Hindlimb muscle (tissue), 1 donor: Measurements from ENCODE around the gene TCERG1L. TPM values are rescaled to one million over a fixed set of nuclear protein-coding genes. Genes with fewer than 3 reads are reported as not detected.
"Not testable (repeated sequence)": the region's sequence is repeated elsewhere in the genome, so short reads cannot be mapped to it uniquely, and the experiment has no call there.

Source experiments
- DNase-seq: peaks from one replicate; pipeline ENCODE4 v3.0.0-alpha.2; 2013
- polyA plus RNA-seq: library from polyadenylated mRNA; unstranded; fragments of 120-200 nt; gene quantifications from one replicate; pipeline ENCODE4 v1.2.1, GENCODE V29; 2013; ENCODE audit not compliant: insufficient read length

The TCERG1L gene
- polyA plus RNA-seq, 1 donor = 0.36 TPM

DNA sequence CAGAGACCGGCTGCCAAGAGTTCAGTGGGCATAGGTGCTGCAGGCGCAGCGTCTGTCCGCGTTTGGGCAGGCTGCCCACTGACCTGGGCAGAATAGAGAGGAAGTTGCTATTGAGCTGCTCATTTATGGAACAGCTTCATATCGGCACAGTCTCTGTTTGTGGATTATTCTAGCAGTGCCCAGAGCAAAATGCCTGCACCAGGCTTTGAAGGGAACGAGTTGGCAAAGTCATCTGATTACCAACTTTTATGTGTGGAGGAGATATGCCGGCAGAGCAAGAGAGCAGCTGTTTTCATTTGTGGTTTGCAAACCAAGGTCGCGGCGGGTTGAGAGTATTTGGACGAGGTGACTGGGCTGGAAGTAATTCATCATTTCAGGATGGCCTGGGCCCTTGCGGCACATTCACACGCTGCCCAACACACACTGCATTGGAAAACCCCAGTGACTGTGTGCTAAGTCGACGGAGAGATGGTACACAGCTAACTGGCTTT lies 228.5 kb downstream of the TCERG1L start:
- no peak for DNase-seq

DNA sequence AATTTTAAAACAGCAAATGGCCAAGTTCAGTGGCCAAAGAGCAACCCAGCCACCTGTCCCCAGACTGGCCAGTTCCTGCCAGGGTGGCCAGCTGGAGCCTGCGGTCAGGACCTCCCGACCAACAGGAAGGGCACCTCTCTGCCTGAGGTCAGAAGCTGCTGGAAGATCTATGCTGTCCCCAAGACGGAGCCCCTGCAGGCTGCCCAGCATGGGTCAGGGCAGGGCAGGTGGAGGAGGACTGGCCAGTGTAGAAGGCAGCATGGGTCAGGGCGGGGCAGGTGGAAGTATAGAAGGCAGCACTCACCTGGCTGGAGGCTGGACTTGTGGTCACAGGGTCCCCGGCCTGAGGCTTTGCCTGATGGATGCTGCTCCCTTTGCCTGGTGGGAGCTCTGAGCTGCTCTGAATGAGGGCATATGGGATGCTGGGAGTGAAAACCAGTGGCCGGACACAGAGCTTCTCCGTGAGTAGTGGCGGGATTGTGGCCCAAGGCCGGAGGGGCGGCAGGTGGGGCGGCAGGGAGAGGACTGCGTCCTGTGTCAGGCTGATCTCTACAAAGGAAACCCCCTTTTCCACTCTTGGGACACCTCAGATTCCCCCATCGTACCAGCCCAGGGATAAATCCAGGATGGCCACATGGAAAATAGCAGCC lies 229.2 kb downstream of the TCERG1L start:
- DNase-seq = no peak

DNA sequence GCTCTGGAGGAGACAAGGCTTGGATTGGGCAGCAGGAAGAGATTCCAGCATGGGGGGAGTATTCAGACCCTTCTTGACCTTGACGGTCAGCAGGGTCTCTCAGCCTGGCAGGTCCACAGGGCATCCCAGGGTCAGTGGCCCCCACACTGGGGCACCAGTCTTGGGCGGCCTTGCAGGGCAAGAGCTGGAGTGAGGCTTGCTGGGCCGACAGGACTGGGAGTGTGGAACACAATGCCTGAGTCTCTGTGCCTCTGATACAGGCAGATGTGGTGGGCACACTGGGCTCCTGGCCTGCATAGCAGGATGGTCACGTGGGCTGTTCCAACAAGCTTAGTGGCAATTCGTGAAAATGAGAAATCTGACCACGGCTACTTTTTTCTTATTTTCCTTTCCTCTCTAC lies 229.7 kb downstream of the TCERG1L start:
- no peak for DNase-seq

DNA sequence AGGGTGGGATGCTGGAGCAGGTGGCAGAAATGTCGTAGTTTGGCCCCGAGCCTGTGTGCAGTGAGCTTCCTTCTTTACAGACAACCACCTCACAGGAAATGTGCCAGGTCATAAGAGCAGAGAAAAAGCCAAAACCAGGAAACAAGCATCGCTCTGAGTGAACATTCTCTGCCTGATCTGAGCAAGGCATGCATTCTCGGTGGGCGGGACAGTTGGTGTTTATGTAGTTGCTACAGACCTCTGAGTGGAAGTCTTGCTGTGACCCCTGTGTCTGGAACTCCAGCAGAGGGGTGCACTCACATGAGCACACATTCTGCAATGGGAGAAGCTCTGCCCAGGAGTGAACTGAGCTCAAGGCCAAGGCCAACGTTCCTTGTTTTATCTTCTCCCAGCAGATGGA lies 230.1 kb downstream of the TCERG1L start:
- DNase-seq = no peak

DNA sequence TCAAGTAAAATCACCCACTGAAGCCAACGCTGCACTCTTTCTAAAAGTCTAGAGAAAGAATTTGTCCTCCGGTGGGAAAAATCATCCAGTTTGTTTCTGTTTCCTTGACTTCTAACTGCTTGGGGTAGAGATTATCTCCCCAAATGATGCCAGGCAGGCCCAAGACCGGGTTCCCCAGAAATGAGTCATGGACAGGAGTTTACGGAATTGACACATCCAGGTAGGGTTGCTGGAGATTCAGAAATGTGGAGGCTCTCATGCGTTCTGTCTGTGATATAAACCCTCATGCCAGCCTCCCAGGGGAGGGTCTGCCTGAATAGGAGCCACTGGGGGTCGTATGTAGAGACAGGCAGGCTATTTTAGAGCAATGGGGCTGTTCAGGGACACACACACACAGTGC lies 230.9 kb downstream of the TCERG1L start:
- DNase-seq = no peak

DNA sequence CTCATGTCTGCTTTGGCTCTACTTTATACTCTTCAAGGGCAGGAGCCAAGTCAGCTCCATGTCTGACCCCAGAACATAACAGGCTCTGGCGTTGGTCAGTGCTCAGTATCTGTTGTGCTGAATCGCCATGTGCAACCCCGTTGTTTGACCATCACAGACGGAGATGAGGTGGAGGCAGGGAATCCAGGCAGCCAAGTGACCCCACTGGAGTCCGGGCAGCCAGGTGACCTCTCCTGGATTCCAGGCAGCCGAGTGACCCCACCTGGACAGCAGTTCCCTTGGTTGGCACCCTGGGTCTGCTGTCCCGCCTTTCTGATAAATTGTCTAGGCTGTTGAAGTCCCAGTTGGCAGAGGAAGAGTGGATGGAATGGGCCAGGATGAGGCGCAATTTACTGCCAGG lies 232.2 kb downstream of the TCERG1L start:
- no peak for DNase-seq

DNA sequence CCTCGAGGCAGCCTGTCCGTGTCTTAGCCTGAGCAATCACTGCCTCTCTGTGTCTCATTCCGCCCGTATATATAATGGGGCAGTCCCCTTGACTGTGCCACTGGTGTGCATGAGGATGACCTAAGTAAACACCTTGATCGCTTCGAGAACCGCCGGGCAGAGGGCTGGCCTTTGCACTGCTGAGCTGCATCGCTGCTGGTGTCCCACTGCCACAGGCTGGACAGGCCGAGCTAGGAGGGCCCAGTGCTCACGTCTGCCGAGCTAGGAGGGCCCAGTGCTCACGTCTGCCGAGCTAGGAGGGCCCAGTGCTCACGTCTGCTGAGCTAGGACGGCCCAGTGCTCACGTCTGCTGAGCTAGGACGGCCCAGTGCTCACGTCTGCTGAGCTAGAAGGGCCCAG lies 232.6 kb downstream of the TCERG1L start:
- DNase-seq = not testable (repeated sequence)

DNA sequence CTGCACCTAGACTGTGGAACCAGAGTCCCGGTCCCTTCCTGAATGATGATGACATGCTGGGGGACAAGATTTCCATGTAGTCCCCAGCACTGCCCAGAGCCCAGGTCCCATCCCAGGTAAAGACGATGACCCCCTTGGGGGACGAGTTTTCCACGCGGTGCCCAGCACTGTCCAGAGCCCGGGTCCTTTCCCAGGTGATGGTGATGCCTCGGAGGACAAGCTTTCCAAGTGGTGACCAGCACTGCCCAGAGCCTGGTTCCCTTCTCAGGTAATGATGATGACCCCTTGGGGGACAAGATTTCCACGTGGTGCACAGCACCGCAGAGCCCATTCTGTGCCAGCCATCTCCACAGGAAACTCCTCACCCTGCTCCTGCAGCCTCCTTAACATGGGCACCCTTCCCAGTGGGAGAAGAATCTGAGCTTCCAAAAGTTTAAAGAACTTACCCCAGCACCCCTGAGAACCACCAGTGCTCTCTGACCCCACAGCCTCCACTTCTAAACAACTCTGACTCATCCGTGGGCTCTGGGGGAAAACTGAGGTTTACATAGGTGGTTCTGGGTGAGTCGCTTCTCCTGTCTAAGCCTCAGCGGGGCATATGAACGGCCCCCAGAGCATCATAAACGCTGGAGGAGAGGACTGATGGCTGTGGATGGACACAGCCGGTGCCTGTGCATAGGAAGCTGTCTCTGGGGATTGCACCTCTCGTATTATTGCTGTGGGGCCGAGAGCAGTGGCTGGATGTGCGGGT lies 233.2 kb downstream of the TCERG1L start:
- no peak for DNase-seq

DNA sequence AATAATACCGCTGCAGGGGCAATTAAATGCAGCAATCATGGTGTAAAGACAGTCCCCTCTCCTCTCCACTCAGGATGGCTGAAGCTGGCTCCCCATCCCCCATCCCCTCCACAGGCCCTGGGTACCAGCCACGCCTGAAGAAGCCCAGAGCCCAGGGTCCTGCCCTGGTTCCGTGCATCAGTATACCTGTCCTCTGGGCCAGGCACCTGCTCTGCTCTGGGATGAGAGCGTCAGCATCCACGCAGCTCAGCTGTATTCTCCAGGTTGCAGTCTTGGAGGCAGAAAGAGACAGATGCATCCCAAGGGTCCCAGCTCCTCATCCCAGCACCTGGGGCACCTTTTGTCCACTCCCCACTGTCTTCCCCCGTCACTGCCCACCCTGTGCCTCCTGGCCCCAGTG lies 233.8 kb downstream of the TCERG1L start:
- DNase-seq = no peak

DNA sequence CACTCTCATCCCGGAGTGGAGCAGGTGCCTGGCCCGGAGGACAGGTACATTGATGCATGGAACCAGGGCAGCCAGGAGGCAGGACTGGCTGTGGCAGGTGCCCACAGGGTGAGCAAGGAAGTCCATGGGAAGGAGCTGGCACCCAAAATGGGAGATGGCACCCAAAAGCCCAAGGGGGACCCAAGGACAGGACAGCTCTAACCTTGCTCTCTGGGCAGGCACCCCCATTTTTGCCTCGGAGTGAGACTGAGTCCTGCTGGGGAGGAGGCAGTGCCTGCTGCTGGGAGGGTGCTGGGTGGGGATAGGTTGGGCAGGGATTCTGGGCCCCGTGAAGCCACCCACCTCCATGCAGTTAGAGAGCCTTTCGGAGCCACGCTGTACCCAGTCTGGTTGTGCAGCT lies 234.5 kb downstream of the TCERG1L start:
- no peak for DNase-seq

DNA sequence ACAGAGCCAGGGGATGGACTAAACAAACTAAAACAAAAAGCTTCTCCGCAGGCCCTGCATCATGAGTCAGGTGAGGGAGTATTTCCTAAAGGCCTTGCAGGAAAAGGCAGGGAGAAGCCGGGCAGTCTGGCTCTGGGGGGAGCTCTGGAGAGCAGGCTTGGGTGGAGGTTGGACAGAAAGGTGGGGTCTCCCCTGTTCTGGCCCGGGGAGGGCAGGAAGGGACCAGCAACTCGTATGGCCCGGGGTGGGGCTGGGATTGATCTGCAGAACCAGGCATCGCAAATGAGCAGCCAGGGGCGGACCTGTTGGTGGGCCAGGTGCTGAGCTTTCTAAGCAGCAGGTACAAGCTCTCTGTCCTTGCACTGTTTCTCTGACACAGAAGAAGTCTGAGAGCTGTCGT lies 235.2 kb downstream of the TCERG1L start:
- DNase-seq = no peak

DNA sequence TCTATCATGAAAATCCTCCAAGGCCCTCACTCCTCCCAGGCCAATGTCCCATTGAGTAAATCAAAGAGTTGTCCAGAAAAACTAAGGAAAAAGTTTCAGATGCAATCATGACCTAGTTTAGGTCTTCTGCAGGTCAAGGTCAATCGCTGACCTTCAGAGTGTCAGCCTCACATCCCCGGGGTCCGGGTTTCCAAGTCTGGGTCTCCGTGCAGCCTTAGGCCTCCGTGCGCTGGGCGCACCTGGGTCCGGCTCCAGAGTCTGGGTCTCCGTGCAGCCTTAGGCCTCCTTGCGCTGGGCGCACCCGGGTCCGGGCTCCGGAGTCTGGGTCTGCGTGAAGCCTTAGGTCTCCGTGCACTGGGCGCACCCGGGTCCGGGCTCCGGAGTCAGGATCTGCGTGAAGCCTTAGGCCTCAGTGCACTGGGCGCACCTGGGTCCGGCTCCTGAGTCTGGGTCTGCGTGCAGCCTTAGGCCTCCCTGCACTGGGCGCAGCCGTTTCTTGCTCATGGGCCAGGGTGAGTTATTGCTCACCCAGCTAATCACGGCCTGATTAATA lies 236.2 kb downstream of the TCERG1L start:
- no peak for DNase-seq

DNA sequence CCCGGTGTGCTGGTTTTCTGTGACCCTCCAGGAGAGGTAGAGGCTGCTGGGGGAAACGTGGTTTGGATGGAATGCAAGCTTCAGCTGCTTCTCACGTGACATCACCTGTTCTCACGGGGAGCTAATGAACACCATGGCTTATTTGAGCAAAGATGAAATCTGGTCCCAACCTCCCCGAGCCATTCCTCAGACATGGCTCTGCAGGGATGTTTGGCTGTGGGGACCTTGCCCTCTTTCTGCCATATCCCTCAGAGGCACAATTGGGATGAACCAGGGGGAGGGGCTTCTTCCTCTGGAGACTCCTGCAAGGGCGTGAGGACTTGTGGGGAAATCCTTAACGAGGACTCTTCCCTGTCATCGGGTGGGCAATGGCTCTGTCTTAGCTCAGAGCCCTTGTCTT lies 236.8 kb downstream of the TCERG1L start:
- DNase-seq = no peak

DNA sequence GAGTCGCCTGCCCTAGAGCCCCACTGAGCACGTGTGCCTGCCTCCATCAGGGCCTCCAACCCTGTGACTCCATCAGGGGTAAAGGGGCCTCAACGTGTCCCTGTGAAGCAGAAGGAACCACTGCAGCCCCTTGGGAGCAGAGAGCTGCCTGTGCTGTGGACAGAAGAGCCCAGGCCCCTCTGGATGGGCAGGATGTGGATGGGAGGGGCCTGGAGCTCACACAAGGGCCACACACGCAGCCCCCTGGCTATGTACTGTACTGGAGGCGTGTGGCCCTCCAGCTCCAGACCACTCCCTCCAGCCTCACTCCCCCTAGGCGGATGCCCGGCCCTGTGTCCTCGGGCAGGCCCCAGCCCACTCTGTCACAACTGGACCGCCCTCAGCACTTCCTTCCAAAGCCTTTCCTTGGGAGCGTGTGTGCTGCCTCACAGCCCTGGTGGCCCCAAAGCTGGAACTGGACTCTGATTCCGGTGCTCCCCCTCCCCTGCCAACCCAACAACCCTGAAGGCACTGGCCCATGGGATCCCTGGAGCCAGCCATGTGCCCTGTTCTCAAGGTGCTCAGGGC lies 238.0 kb downstream of the TCERG1L start:
- no peak for DNase-seq

DNA sequence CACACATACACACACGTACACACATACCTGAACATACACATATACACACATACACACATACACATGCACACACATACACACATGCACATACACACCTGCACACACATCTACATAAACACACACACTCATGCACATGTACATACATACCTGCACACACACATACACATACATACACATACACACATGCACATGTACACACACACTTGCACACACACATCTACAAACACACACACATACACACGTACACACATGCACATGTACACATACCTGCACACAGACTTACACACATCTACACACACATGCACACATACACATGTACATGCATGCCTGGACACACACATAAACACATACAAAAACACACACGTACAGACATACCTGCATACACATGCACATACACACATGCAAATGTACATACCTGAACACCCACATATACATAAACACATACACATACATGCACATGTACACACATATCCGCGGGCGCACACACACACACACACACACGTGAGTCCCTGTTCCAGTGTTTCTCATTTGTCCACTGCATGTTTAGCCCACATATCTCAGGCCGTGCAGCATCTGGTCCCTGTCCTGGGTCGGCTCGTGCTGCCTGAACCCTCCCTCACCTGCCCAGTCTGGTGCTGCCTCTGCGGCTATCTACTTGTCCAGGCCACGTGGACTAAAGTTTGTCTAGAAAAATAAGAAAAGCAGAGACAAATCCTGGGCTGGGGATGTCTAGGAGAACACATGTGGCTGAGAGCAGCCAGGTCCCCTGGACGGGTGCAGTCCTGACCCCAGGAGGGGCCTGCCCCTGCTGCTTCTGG lies 238.7 kb downstream of the TCERG1L start:
- DNase-seq = no peak

DNA sequence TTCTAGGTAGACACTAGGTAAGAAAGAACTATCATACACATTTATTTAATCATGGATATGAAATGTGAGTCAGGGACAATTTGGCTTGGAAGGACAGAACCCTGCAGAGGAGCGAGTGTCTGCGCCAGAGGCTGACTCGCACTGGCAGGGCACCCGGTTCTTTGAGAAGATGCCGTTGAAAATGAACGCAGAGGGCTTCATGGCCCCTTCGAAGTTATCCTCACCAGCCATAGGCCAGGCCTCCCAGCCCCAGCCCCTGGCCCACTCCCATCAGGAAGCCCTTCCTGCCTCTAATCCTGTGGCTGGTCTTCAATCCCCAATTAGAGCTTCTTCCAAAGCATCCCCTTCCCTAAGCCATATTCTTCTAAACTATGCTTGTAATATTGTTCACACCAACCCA lies 239.8 kb downstream of the TCERG1L start:
- DNase-seq = no peak

DNA sequence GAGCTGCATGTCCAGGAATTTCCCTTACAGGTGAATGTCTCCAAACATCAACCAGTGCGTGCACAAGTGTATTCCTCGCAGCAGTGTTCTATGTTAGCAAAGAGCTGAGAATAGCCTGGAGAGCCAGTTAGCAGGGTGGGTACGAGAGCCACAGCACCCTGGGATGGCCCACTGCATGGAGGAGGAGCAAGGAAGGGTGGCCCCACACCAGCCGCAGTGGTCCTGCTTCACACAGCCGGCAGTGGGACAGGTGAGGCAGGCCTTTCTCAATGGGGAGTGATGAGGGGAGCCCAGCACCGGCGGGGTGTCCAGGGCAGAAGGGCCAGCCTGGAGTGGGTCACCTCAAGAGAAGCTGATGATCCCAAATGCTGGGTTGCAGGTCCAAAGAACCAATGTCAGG lies 240.7 kb downstream of the TCERG1L start:
- DNase-seq = no peak

DNA sequence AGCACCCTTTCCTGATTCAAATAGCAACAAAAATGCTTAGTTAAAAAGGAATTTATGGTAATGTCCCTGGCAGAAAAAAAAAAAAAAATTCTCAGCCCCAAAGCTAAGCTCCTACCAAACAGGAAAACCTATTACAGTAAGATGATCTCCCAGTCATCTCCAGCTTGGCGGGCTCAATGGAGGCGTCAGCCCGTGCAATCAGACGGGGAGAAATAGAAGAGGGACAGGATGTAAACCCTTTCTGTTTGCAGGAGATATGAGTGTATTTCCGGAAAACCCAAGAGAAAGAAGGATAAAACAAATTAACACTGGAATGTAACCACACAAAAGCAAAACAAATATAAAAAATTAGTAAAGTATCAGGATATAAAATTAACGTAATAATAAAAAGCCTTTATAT lies 242.8 kb downstream of the TCERG1L start:
- DNase-seq = no peak

DNA sequence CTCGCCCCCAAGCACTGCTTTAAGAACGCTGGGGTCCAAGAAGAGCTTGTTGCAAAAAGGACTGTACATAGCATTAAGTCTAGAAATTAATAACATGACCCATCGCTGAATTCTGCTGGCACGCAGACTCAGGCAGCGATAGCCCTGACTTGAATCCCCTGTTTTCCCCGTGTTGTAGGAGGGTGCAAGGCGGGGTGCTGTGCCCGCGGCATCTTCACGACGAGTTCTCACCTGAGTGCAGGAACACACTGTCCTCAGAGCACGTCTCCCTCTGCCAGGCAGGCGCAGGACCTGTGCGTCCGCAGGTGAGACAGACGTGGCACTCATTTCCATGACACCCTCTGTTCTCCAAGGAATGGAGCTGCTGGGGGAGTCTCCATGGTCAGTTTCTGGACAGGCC lies 243.2 kb downstream of the TCERG1L start:
- no peak for DNase-seq

DNA sequence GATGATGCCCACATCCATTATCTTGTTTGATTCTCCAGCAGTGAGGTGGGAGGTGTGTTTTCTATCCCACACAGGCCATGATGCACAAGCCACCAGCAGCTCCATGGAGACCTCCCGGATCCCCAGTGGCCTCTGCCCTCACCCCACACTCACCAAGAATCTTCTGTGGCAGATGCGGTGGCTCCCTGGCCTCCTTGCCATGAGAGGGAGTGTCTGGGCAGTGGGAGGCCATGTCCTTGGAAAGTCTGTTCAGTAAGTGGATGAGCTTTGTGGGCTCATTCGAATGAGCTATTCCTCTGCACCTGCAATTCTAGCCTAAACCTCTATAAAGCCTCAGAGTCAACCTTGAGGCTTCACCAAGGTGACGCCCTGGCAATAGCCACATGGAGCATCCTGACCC lies 243.8 kb downstream of the TCERG1L start:
- DNase-seq = no peak

DNA sequence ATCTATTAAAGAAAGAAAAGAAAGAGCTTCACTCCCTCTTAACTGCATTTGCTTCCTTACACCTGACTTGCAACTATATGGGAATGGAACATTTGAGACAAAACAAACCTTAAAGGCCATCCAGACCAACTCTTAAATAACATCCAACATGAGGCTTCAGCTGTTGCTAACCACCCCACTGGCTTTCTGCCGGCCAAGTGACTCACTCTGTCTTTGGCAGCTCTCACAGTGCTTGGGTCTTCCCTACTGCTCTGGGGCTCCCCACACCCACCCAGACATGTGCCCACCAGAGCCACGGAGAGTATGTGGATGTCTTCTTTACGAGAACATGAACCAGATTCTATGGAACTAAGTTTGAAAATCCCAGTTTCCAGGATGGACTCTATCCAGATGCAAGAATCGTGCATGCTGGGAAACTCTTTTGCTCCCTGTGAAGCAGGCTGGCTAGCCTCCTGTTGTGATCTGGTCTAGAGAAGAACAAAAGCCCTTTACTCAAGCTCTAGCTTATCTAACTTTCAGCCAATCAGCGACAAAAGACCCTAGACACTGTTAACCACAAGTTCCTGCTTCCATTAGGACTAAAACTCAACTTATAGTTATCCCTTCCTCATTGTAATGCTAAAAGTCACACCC lies 245.7 kb downstream of the TCERG1L start:
- DNase-seq = no peak

DNA sequence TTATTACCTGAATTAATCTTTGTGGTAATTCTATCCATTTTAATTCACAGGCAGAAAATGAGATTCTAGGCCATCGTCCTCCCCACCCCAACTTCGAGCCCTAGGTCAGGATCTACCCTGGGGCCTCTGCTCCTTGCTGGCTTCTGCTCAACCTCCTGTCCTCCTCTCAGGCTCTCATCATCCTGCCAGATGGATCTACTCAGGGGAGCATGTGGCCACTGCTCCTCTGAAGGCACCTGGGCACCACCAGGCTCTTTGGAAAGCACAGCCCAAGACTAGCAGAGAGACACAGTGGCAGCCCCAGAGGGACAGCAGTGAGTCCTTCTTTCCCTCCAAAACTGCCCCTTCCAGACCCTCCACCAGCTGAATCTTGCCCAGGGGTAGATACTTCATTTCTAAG lies 248.2 kb downstream of the TCERG1L start:
- no peak for DNase-seq
